GM18868 (cell line): ENCODE measurements around the gene MAP7D2.

Source experiments
- ATAC-seq: cut with Tn5 transposase; IDR thresholded peaks from one replicate; pipeline ENCODE4 v1.9.1; 2021; ENCODE audit warnings: mild to moderate bottlenecking, moderate library complexity; ENCODE audit not compliant: unreplicated experiment

The MAP7D2 gene

DNA sequence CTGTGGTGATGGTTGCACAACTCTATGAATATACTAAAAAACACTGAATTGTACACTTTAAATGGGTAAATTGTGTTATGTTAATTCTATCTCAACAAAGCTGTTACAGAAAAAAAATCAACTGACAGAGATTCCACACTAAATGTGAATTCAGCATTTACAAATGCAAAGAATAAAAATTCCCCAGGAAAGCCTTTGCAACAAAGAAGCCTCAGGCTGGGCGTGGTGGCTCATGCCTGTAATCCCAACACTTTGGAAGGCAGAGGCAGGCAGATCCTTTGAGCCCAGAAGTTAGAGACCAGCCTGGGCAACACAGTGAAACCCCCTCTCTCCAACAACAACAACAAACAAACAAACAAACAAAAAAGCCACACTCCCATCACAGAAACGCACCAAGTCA lies 134.8 kb downstream of the MAP7D2 start:
- no peak for ATAC-seq

DNA sequence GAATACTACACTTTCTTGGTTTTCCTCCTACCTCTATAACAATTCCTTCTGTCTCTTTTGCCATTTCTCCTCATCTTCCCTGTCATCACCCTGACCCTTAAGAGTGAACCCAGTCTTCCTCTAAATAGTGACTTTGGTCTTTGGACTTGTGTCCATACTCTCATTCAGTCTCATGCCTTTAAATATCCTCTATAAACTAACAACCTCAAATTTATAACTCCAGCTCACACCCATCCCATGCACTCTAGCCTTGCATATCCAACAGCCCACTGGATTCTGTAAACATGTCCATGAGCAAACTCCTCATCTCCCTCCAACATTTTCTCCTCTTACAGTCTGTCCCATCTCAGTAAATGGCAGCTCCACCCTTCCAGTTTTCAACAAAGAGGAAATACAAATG lies 140.9 kb downstream of the MAP7D2 start:
- no peak for ATAC-seq

DNA sequence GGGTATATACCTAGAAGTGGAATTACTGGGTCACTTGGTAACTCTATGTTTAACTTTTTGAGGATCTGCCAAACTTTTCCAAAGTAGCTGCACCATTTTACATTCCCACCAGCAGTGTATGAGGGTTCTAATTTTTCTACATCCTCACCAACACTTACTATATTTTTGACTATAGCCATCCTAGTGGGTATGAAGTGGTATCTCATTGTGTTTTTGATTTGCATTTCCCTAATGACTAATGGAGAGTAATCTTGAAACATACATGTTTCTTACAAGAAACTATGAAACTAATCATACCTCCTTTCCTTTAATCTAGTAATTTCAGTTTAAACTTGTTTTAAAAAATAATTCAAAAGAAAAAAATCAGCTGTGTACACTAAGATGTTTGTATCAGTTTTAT lies 143.7 kb downstream of the MAP7D2 start:
- no peak for ATAC-seq

DNA sequence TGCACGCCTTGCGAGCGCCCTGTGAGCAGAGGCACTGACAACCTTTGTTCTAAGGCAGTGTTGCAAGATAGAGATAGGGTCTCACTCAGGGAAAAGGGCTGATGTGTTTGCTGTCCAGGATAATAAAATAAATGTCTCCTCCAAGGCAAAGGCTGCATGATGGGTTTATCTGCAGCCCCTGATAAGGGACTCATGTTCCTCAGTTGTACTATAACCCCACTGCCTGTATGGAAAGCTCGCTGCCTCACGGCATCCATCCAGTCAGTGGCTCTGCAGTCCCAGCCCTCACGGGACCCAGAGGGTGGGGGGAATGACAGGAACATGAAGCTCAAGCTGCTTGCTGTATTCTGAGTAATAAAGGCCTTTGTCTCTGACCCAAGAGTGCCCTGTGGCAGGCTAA lies 148.4 kb downstream of the MAP7D2 start:
- no peak for ATAC-seq

DNA sequence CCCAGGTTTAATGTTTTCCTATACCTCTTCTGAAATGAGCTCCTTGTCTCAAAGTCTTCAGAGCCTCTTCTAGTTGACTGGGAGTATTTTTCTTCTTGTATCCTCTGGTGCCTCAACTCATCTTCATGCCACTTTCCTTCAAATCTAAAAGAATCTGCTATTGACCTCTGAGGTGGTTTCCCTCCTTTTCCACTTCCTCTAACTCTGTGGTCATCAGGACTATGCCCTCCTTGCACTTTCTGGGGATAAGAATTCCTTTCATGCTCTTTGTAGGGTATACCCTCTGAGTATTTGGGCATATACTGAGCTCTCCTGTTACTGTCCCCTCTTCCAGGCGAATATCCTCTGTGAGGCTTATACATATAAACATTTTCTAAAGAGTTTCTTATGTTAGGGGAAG lies 150.7 kb downstream of the MAP7D2 start:
- ATAC-seq, result no peak

DNA sequence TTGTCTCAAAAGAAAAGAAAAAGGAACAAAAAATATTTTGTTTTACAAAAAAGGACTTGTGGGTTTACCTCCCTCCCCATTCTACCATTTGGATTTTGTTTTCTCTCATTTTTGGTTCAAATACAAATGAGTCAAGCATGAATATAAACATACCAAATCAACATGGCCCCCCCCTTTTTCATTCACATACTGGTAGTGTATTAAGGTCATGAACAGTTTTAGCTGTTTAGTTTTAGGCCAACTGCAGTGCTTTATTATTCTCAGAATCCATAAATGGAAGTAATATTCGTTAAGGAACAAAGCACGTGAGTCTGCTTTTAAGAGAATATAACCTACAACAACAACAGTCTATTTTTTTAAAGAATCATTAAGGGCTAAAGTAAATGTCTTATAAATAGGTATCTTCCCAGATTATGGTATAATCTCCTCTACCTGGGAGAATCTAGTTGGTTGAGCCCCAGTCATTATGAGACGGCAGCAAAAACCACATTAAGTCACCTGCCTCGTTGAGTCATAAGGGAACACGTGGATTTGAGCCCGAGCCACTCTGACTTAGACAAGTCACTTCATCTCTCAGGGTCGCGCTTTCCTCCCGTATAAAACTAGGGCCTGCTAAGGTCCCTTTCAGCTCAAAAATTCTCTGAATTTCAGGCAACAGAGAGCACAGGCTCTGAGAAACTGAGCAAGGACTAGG lies 152.5 kb downstream of the MAP7D2 start:
- ATAC-seq, result peak; percentile 89

DNA sequence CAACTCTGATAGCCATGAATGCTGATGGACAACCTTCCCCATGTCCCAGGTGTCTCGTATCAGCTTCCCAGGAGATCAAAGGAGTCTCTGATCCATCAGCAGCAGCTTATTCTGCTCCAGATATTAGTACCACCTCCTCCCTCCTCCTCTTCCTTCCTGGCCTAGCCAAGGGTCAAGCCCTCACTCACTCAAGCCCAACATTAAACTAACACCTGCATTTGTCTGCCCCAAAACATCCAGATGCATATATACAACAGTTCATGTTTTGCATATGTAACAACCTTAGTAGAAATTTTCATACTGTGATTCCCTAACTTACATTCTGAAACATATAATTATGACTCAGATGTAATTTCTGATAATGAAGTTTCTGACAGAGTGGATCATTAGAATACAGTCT lies 155.8 kb downstream of the MAP7D2 start:
- no peak for ATAC-seq

DNA sequence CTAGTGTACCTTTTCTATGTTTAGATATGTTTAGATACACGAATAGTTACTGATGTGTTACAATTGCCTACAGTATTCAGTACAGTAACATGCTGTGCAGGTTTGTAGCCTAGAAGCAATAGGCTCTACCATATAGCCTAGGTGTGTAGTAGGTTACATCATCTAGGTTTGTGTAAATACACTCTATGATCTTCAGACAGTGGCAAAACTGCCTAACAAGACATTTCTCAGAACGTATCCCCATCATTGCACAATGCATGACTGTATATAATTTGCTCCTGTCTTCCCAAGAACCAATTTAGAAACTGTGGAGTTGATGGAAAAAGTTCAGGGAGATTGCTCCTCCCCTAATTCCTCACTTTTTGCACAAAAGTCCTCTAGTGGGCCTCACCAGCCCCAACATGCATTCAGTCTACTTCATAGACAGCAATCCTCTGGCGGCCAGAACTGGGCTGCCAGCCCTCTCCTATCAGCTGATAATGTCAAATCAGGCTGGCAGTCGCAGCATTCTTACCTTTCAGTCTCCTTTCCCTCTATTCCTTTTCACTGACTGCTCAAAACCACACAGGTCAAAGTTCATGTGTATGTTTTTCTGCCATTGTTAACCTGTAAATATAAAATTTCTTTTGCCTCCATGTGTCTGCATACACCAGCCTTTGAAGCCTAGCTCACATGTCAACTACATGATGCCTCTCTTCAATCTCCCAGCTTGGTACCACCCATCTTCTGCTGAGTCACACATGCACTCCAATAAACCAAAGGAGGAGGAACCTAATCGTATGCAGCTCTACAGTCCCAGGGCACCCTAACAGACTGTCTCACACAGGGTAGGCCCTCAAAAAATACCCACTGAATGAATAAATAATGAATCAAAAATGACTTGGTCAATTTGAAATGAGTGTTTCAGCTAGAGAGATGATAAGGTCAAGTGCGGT lies 157.9 kb downstream of the MAP7D2 start:
- ATAC-seq, result no peak

DNA sequence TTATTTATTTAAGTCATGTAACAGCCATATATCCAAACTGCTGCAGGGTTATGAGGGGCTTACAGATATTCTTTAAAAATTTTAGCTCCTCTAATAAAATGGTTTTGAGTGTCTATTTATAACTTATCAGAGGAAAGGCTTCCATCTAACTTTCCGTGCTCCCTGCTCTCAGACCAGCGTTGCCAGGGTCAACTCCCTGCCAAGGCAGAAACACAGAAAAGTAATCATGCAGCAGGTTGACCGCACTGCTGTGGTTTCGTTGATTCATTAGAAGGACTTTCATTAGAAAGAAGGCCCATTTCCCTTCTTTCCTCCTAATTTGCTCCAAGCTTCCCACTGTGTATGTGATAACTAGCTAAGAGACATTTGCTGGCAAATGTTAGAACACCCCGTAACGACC lies 159.8 kb downstream of the MAP7D2 start:
- no peak for ATAC-seq
